Lower lobe of right lung (tissue), 2 donors: ENCODE measurements around the gene CEACAM18. TPM values are rescaled to one million over a fixed set of nuclear protein-coding genes. Genes with fewer than 3 reads are reported as not detected.

Source experiments
- ATAC-seq, 2 donors: fragments of 200-7000 bp; cut with Tn5 transposase; one replicate each; pipeline ENCODE4 v1.9.1; 2020 to 2022; ENCODE audit warnings: mild to moderate bottlenecking in 2 of 2, moderate library complexity in 2 of 2
- DNase-seq: peaks from one replicate; pipeline ENCODE4 v3.0.0-alpha.2; 2020
- H3K27ac ChIP-seq: fragments of 200-600 bp; one replicate; pipeline ENCODE4 v1.8.0; 2022
- H3K27me3 ChIP-seq: fragments of 200-600 bp; one replicate; pipeline ENCODE4 v1.8.0; 2022; ENCODE audit warnings: low read depth
- H3K36me3 ChIP-seq: fragments of 200-600 bp; one replicate; pipeline ENCODE4 v1.8.0; 2022; ENCODE audit warnings: mild to moderate bottlenecking
- H3K4me1 ChIP-seq: fragments of 200-600 bp; one replicate; pipeline ENCODE4 v1.8.0; 2022
- H3K4me3 ChIP-seq: fragments of 200-600 bp; one replicate; pipeline ENCODE4 v1.8.0; 2022; ENCODE audit warnings: mild to moderate bottlenecking
- H3K9me3 ChIP-seq: fragments of 200-600 bp; one replicate; pipeline ENCODE4 v1.8.0; 2022
- CTCF ChIP-seq: fragments of 200-600 bp; IDR thresholded peaks from one replicate; pipeline ENCODE4 v1.8.0; 2022; ENCODE audit warnings: antibody characterized with exemption, mild to moderate bottlenecking
- intact Hi-C: fragments of 100-400 bp; cut with DNase I; formaldehyde crosslinking; loops from one replicate; pipeline ENCODE4 v1.11.0; 2022
- long read RNA-seq: library from polyadenylated mRNA; unstranded; transcript quantifications from one replicate; pipeline ENCODE4 v2.0.0, GENCODE V29; 2021
- total RNA-seq: library from RNA; stranded (reverse); fragmentation: NEBNext Ultra II Directional; extraction: Animal tissue kit (Norgen Biotek cat#: 25700); gene quantifications from one replicate; pipeline ENCODE4 v1.2.1, GENCODE V29; 2021
- donor health status: DM: no; HTN: yes; CAD: no; lungs with severe emphysema.

CEACAM18 gene
- not detected for total RNA-seq
- long read RNA-seq, result 0 reads

- TF ChIP-seq CTCF, result no peak
- DNase-seq, result no peak
- Histone ChIP-seq H3K27me3 (peaks cover 14% of the 10 kb centered on the region), H3K36me3 (no peaks in the 10 kb centered on the region), H3K4me3 (no peak within 1 kb of the TSS), H3K4me1 (no peaks in the 10 kb centered on the region), H3K27ac (no peak within 1 kb of the TSS), H3K9me3 (no peaks in the 10 kb centered on the region)
- intact Hi-C loops, result no loop called here
- no peak for ATAC-seq
Observed at GRCh38 chr19:51478381-51479234, at the start of gene CEACAM18. Gene CEACAM18, plus strand, starts transcription at chr19:51478539.

GRCh38 chr19:51430221-51430620, 48.1 kb upstream of the CEACAM18 start:
- no peak for ATAC-seq
- Histone ChIP-seq H3K27me3 (peaks cover 13% of the 10 kb centered on the region), H3K9me3 (no peaks in the 10 kb centered on the region), H3K4me3 (no peak overlapping the region), H3K36me3 (no peaks in the 10 kb centered on the region), H3K4me1 (no peaks in the 10 kb centered on the region), H3K27ac (peak overlapping the region; percentile 46)
- intact Hi-C loops, result no loop called here
- TF ChIP-seq CTCF, result no peak
- DNase-seq, result no peak

- Histone ChIP-seq H3K4me3 (no peak overlapping the region), H3K27ac (peak overlapping the region; percentile 46), H3K9me3 (no peaks in the 10 kb centered on the region), H3K36me3 (no peaks in the 10 kb centered on the region), H3K4me1 (no peaks in the 10 kb centered on the region), H3K27me3 (peaks cover 13% of the 10 kb centered on the region)
- DNase-seq (no peak), ATAC-seq (peak; percentile 30 to 33)
- TF ChIP-seq CTCF, result no peak
- intact Hi-C loops, result no loop called here
Observed at GRCh38 chr19:51431124-51431523, 47.2 kb upstream of the CEACAM18 start.

- no peak for DNase-seq
- Histone ChIP-seq H3K4me1 (no peaks in the 10 kb centered on the region), H3K27ac (no peak overlapping the region), H3K27me3 (peaks cover 9% of the 10 kb centered on the region), H3K9me3 (no peaks in the 10 kb centered on the region), H3K4me3 (no peak overlapping the region), H3K36me3 (no peaks in the 10 kb centered on the region)
- intact Hi-C loops, result no loop called here
- TF ChIP-seq CTCF, result no peak
- ATAC-seq, result no peak
Observed at GRCh38 chr19:51433043-51433442, 45.3 kb upstream of the CEACAM18 start.

- Histone ChIP-seq H3K27ac (no peak overlapping the region), H3K36me3 (no peaks in the 10 kb centered on the region), H3K4me3 (no peak overlapping the region), H3K9me3 (no peaks in the 10 kb centered on the region), H3K27me3 (peaks cover 17% of the 10 kb centered on the region), H3K4me1 (peaks cover 4% of the 10 kb centered on the region)
- no peak for DNase-seq
- no peak for ATAC-seq
- intact Hi-C loops, result no loop called here
- TF ChIP-seq CTCF, result no peak
Observed at GRCh38 chr19:51434456-51434855, 43.9 kb upstream of the CEACAM18 start.
